ENCODE results near the gene P2RX7. TPM values are rescaled to one million over a fixed set of nuclear protein-coding genes. Genes with fewer than 3 reads are reported as not detected.

Gene P2RX7
- 1.9 TPM in 1 of 2 replicates, not detected in the other for total RNA-seq (ENCODE audit: low replicate concordance)
- long read RNA-seq, result 0 reads

DNA sequence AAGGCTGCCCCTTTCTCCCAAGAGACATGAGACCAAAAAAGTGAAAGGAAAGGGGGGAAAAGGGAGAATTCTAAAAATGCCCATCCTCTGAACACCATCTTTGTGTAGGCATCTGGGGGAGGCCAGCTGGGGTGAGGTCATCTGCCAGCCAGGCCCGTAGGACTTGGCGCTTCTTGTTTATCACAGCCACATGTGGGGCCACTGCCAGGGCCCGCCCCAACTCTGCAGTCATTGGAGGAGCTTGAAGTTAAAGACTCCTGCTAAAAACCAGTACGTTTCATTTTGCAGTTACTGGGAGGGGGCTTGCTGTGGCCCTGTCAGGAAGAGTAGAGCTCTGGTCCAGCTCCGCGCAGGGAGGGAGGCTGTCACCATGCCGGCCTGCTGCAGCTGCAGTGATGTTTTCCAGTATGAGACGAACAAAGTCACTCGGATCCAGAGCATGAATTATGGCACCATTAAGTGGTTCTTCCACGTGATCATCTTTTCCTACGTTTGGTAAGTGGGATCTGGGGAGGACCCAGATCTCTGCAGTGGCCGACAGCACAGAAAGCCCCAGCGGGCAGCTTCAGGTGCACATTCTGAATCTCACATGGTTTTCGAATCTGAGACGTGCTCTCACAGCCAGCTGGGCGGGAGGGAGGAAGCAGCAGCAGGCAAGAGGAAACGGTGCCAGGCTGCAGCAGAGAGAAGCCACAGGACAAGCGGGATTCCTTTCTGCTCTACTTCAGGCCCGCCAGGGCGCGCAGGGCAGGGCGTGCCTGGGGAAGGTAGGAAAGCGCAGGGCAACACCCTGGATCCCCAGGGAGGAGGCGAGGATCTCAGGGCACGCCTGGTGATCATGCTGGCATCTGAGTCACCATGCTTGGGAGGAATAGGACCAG is at the start of gene P2RX7:
P2RX7 (plus strand) TSS at position 276 of the 881 bp plus-strand sequence; CDS start at position 371, 95 bp downstream.
- H3K4me3 Mint-ChIP-seq, result peak within 1 kb of the TSS; percentile 75
- TF ChIP-seq, protein P1, sequence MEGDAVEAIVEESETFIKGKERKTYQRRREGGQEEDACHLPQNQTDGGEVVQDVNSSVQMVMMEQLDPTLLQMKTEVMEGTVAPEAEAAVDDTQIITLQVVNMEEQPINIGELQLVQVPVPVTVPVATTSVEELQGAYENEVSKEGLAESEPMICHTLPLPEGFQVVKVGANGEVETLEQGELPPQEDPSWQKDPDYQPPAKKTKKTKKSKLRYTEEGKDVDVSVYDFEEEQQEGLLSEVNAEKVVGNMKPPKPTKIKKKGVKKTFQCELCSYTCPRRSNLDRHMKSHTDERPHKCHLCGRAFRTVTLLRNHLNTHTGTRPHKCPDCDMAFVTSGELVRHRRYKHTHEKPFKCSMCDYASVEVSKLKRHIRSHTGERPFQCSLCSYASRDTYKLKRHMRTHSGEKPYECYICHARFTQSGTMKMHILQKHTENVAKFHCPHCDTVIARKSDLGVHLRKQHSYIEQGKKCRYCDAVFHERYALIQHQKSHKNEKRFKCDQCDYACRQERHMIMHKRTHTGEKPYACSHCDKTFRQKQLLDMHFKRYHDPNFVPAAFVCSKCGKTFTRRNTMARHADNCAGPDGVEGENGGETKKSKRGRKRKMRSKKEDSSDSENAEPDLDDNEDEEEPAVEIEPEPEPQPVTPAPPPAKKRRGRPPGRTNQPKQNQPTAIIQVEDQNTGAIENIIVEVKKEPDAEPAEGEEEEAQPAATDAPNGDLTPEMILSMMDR (conservative IDR thresholded peaks at IDR 0.05), result no peak
- H3K27ac Mint-ChIP-seq, result peak within 1 kb of the TSS; percentile 81
- peaks cover 21% of the 10 kb centered on the region for H3K4me1 Mint-ChIP-seq (ENCODE audit: unreplicated experiment)
- no peaks in the 10 kb centered on the region for H3K36me3 Mint-ChIP-seq
- no peak for DNase-seq (ENCODE audit: extremely low spot score, unreplicated experiment)
- no peaks in the 10 kb centered on the region for H3K9me3 Mint-ChIP-seq
- no peaks in the 10 kb centered on the region for H3K27me3 Mint-ChIP-seq

GRCh38 chr12:121084229-121084628 is 48.4 kb upstream of the P2RX7 start:
- Mint-ChIP-seq H3K27me3 (peaks cover 17% of the 10 kb centered on the region), H3K4me3 (no peak overlapping the region), H3K9me3 (no peaks in the 10 kb centered on the region), H3K4me1 (ENCODE audit: unreplicated experiment) (peaks cover 5% of the 10 kb centered on the region), H3K36me3 (no peaks in the 10 kb centered on the region), H3K27ac (no peak overlapping the region)
- DNase-seq (ENCODE audit: extremely low spot score, unreplicated experiment), result no peak
- TF ChIP-seq, protein P1 (conservative IDR thresholded peaks at IDR 0.05), result no peak

GRCh38 chr12:121085069-121085468 is 47.6 kb upstream of the P2RX7 start:
- no peak overlapping the region for H3K4me3 Mint-ChIP-seq
- H3K9me3 Mint-ChIP-seq, result no peaks in the 10 kb centered on the region
- H3K27me3 Mint-ChIP-seq, result peaks cover 17% of the 10 kb centered on the region
- peaks cover 5% of the 10 kb centered on the region for H3K4me1 Mint-ChIP-seq (ENCODE audit: unreplicated experiment)
- H3K27ac Mint-ChIP-seq, result no peak overlapping the region
- TF ChIP-seq, protein P1 (conservative IDR thresholded peaks at IDR 0.05), result no peak
- no peaks in the 10 kb centered on the region for H3K36me3 Mint-ChIP-seq
- DNase-seq (ENCODE audit: extremely low spot score, unreplicated experiment), result no peak

DNA sequence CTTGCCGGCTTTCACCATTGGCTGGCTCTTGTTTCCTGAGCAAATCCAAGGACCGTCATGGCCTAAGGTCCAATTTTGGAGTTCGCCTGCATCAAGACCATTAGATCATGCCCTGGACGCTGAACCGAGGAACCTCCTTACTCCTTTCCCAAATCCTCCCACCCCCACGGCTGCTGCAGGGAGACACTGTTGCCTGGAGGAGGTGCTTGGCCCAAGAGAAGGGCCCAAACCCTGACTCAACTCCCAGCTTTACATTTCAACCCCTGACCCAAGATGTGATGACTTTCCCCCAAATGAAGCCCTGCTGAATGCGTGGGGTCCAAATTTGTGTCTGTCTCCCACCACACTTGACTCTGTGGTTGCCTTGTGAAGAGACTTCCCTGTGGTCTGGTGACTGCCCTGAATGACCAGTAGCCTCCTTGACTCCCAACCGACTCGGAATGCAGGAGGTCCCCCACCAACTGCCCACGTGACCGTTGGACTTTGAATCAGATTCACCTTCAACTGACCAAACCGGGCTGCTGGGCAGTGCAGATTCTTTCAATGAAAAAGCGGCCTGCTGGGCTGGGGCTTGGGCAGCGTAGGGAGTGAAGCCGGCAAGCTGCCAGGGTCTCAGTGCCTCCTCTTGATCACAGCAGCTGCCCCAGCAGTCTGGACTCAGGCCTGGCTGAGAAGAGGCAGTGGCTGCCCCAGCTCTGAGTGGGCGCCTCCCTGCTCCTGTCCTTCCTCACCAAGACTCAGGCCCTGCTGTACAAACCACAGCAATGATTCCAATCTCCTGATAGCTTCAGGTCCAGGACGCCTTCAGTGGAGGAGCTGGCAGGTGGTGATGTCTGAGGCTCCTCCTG is 46.9 kb upstream of the P2RX7 start:
- no peaks in the 10 kb centered on the region for H3K36me3 Mint-ChIP-seq
- no peak for DNase-seq (ENCODE audit: extremely low spot score, unreplicated experiment)
- no peaks in the 10 kb centered on the region for H3K9me3 Mint-ChIP-seq
- H3K4me3 Mint-ChIP-seq, result no peak overlapping the region
- no peak overlapping the region for H3K27ac Mint-ChIP-seq
- TF ChIP-seq, protein P1 (conservative IDR thresholded peaks at IDR 0.05), result no peak
- peaks cover 17% of the 10 kb centered on the region for H3K27me3 Mint-ChIP-seq
- H3K4me1 Mint-ChIP-seq (ENCODE audit: unreplicated experiment), result peaks cover 5% of the 10 kb centered on the region

DNA sequence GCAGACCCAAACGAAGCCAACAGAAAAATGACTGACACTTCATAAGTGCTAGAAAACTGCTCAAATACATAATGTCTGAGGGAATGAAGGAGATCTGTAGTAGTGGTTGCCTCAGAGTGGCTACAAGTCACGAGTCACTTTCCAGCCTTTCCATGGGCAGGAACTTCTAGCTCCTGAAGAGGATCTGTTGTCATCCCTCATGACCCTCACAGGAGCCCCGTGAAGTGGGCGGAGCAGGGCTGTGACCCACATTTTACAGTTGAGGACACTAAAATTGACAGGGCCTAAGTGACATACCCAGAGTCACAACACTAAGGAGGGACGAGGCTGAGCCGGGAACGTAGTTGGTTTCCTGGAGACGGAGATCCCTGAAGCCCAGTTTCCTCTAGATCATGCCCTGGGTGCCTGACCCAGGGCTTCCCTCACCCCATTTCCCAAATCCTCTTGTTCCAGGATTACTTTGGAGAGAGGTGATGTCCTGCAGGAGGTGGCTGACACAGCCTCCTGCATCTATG is 45.8 kb upstream of the P2RX7 start:
- DNase-seq (ENCODE audit: extremely low spot score, unreplicated experiment), result no peak
- no peak overlapping the region for H3K27ac Mint-ChIP-seq
- H3K4me1 Mint-ChIP-seq (ENCODE audit: unreplicated experiment), result peaks cover 5% of the 10 kb centered on the region
- TF ChIP-seq, protein P1 (conservative IDR thresholded peaks at IDR 0.05), result no peak
- no peaks in the 10 kb centered on the region for H3K36me3 Mint-ChIP-seq
- no peak overlapping the region for H3K4me3 Mint-ChIP-seq
- no peaks in the 10 kb centered on the region for H3K9me3 Mint-ChIP-seq
- H3K27me3 Mint-ChIP-seq, result peaks cover 23% of the 10 kb centered on the region
